H9 (cell line): Measurements from ENCODE around the gene MED13L. TPM values are rescaled to one million over a fixed set of nuclear protein-coding genes. Genes with fewer than 3 reads are reported as not detected.

Experiments
- DNase-seq: peaks from one replicate; pipeline ENCODE4 v3.0.0-alpha.2; 2017
- H2AFZ ChIP-seq: one replicate; pipeline ENCODE4 v1.6.1; 2013; ENCODE audit warnings: mild to moderate bottlenecking, low read length, control low read depth, moderate library complexity
- H2AK5ac ChIP-seq: 2 replicates; pipeline ENCODE4 v1.6.1; 2013; ENCODE audit warnings: low read length, control low read depth, mixed read lengths; ENCODE audit not compliant: insufficient read length
- H2BK120ac ChIP-seq: one replicate; pipeline ENCODE4 v1.6.1; 2013; ENCODE audit warnings: low read depth, mild to moderate bottlenecking, low read length, control low read depth, inconsistent platforms; ENCODE audit not compliant: poor library complexity, severe bottlenecking
- H2BK12ac ChIP-seq: 2 replicates; pipeline ENCODE4 v1.6.1; 2013; ENCODE audit warnings: low read length, control low read depth, mixed read lengths, low read depth; ENCODE audit not compliant: insufficient read length
- H2BK15ac ChIP-seq: 2 replicates; pipeline ENCODE4 v1.6.1; 2013; ENCODE audit warnings: low read depth, low read length, control low read depth
- H2BK20ac ChIP-seq: one replicate; pipeline ENCODE4 v1.6.1; 2013; ENCODE audit warnings: low read depth, mild to moderate bottlenecking, low read length, control low read depth, inconsistent platforms; ENCODE audit not compliant: poor library complexity, severe bottlenecking
- H2BK5ac ChIP-seq: 2 replicates; pipeline ENCODE4 v1.6.1; 2013; ENCODE audit warnings: low read length, control low read depth, mixed read lengths; ENCODE audit not compliant: insufficient read length
- H3K14ac ChIP-seq: 2 replicates; pipeline ENCODE4 v1.6.1; 2013; ENCODE audit warnings: low read length, control low read depth; ENCODE audit not compliant: insufficient read depth
- H3K18ac ChIP-seq: 2 replicates; pipeline ENCODE4 v1.6.1; 2013; ENCODE audit warnings: low read depth, mild to moderate bottlenecking, mixed read lengths, low read length, control low read depth; ENCODE audit not compliant: insufficient read length
- H3K23ac ChIP-seq: 2 replicates; pipeline ENCODE4 v1.6.1; 2013; ENCODE audit warnings: low read length, control low read depth, mixed read lengths, low read depth; ENCODE audit not compliant: insufficient read length
- H3K23me2 ChIP-seq: 2 replicates; pipeline ENCODE4 v1.6.1; 2013; ENCODE audit warnings: low read depth, mild to moderate bottlenecking, mixed read lengths, low read length, control low read depth; ENCODE audit not compliant: insufficient read length, poor library complexity, severe bottlenecking
- H3K27ac ChIP-seq: 2 replicates; pipeline ENCODE4 v1.5.1; 2013; ENCODE audit warnings: low read length, control low read depth, mixed read lengths, low read depth; ENCODE audit not compliant: insufficient read length
- H3K27me3 ChIP-seq: 2 replicates; pipeline ENCODE4 v1.6.1; 2013; ENCODE audit warnings: low read length, control low read depth, inconsistent platforms; ENCODE audit not compliant: insufficient read depth
- H3K4ac ChIP-seq: 2 replicates; pipeline ENCODE4 v1.6.1; 2013; ENCODE audit warnings: low read depth, mild to moderate bottlenecking, control low read depth, inconsistent platforms, low read length, moderate library complexity
- H3K4me1 ChIP-seq: 2 replicates; pipeline ENCODE4 v1.6.1; 2013; ENCODE audit warnings: low read length, control low read depth, inconsistent platforms; ENCODE audit not compliant: insufficient read depth
- H3K4me2 ChIP-seq: 2 replicates; pipeline ENCODE4 v1.6.1; 2013; ENCODE audit warnings: low read length, control low read depth, mixed read lengths; ENCODE audit not compliant: insufficient read length, insufficient read depth
- H3K56ac ChIP-seq: 2 replicates; pipeline ENCODE4 v1.6.1; 2013; ENCODE audit warnings: low read depth, mild to moderate bottlenecking, mixed read lengths, low read length, control low read depth; ENCODE audit not compliant: insufficient read length
- H3K79me1 ChIP-seq: 2 replicates; pipeline ENCODE4 v1.6.1; 2013; ENCODE audit warnings: low read depth, mild to moderate bottlenecking, moderate library complexity, low read length, control low read depth, inconsistent platforms; ENCODE audit not compliant: insufficient read depth, poor library complexity, severe bottlenecking
- H3K79me2 ChIP-seq: 2 replicates; pipeline ENCODE4 v1.6.1; 2013; ENCODE audit warnings: low read length, control low read depth, inconsistent platforms; ENCODE audit not compliant: insufficient read depth
- H3K9ac ChIP-seq: 2 replicates; pipeline ENCODE4 v1.6.1; 2013; ENCODE audit warnings: low read length, control low read depth, mixed read lengths; ENCODE audit not compliant: insufficient read length; ENCODE audit errors: extremely low read depth
- H3K9me3 ChIP-seq: one replicate; pipeline ENCODE4 v1.6.1; 2013; ENCODE audit warnings: low read depth, low read length, inconsistent platforms; ENCODE audit not compliant: control insufficient read depth
- H3T11ph ChIP-seq: one replicate; pipeline ENCODE4 v1.6.1; 2013; ENCODE audit warnings: mild to moderate bottlenecking, low read length, control low read depth, inconsistent platforms
- H4K20me1 ChIP-seq: one replicate; pipeline ENCODE4 v1.6.1; 2013; ENCODE audit not compliant: control insufficient read depth, insufficient read length, insufficient read depth
- H4K5ac ChIP-seq: 2 replicates; pipeline ENCODE4 v1.6.1; 2013; ENCODE audit warnings: low read depth, mild to moderate bottlenecking, mixed read lengths, low read length, control low read depth; ENCODE audit not compliant: insufficient read length
- H4K8ac ChIP-seq: replicated peaks from 2 replicates; pipeline ENCODE4 v1.6.1; 2013; ENCODE audit warnings: low read length, control low read depth, mixed read lengths, low read depth; ENCODE audit not compliant: insufficient read length
- H4K91ac ChIP-seq: 2 replicates; pipeline ENCODE4 v1.6.1; 2013; ENCODE audit warnings: low read depth, mild to moderate bottlenecking, moderate library complexity, mixed read lengths, low read length, control low read depth; ENCODE audit not compliant: insufficient read length
- H3K27ac Mint-ChIP-seq, 3 experiments: 2 replicates in 2 of 3; 3 replicates in 1 of 3; pipeline ENCODE4 v1.8.0; 2020 to 2021; ENCODE audit warnings: mixed read lengths in 3 of 3, mild to moderate bottlenecking in 1 of 3, moderate library complexity in 1 of 3
- H3K27me3 Mint-ChIP-seq: 2 replicates; pipeline ENCODE4 v1.8.0; 2021; ENCODE audit warnings: low read depth, mild to moderate bottlenecking, moderate library complexity, mixed read lengths
- H3K36me3 Mint-ChIP-seq, 3 experiments: 2 replicates in 2 of 3; 3 replicates in 1 of 3; pipeline ENCODE4 v1.8.0; 2020 to 2021; ENCODE audit warnings: low read depth in 3 of 3, mixed read lengths in 3 of 3; ENCODE audit not compliant: insufficient read depth in 1 of 3
- H3K4me1 Mint-ChIP-seq, 2 experiments: 2 replicates each; pipeline ENCODE4 v1.8.0; 2020; ENCODE audit warnings: mixed read lengths in 2 of 2
- H3K4me3 Mint-ChIP-seq, 2 experiments: 2 replicates in 1 of 2; 3 replicates in 1 of 2; pipeline ENCODE4 v1.8.0; 2020 to 2021; ENCODE audit warnings: mild to moderate bottlenecking in 2 of 2, mixed read lengths in 2 of 2, moderate library complexity in 1 of 2
- H3K9me3 Mint-ChIP-seq, 2 experiments: 2 replicates in 1 of 2; 3 replicates in 1 of 2; pipeline ENCODE4 v1.8.0; 2020; ENCODE audit warnings: mild to moderate bottlenecking in 2 of 2, mixed read lengths in 2 of 2, moderate library complexity in 1 of 2
- CTCF ChIP-seq: fragments of 200-600 bp; sonication (generic); conservative IDR thresholded peaks from 3 replicates; pipeline ENCODE4 v1.8.0; 2021; ENCODE audit warnings: antibody characterized with exemption, mild to moderate bottlenecking
- WGBS: extraction: QIAGEN DNeasy Blood & Tissue Kit; methylation state at CpG from one replicate; pipeline ENCODE4 v1.1.7; 2013; ENCODE audit warnings: missing lambda C conversion rate, low lambda C conversion rate, mixed read lengths; ENCODE audit not compliant: insufficient read length; ENCODE audit errors: extremely low coverage; 5-methylcytosine and 5-hydroxymethylcytosine counted together
- total RNA-seq: library from RNA; stranded (reverse); gene quantifications from 2 replicates; pipeline ENCODE4 v1.2.1, GENCODE V29; 2021

Gene MED13L
- total RNA-seq, 1 experiment from 2014 or later, result 52.4 TPM

DNA sequence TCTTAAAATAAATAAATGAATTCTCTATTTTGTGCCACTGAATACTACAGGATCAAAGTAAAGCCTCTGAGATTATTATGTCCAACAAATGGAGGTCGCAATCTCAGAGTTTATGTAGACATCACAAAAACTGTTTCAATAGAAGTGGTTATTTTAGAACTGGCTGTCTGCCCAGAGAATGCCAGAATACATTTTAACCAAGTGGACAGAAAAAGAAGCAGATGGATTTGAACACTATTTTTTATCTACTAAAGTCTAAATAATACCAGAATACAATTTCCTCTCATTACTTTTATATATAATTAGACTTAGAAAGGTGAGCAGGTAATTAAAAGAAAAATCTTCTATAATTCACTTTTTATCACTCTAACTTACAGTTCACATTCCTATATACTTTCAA, 118.3 kb downstream of the MED13L start:
- no peak overlapping the region for H3K4me3 Mint-ChIP-seq
- Histone ChIP-seq H3K4me1 (peaks cover under 1% of the 10 kb centered on the region; the same call in 1 of the 2 replicates), H2BK20ac (no peak overlapping the region), H3K9ac (no peak overlapping the region), H4K8ac (no peak overlapping the region), H3K27me3 (no peaks in the 10 kb centered on the region), H3K79me1 (peaks cover 2% of the 10 kb centered on the region), H3K27ac (no peak overlapping the region), H2BK12ac (no peak overlapping the region), H2AK5ac (no peak overlapping the region), H2BK5ac (no peak overlapping the region), H3K14ac (no peak overlapping the region), H3K79me2 (peaks cover 8% of the 10 kb centered on the region; the same call in 1 of the 2 replicates), H4K5ac (no peak overlapping the region), H2AFZ (no peak overlapping the region), H3K56ac (no peak overlapping the region), H3K9me3 (no peaks in the 10 kb centered on the region), H3K23me2 (no peaks in the 10 kb centered on the region), H2BK15ac (no peak overlapping the region), H3K18ac (no peak overlapping the region), H3T11ph (no peak overlapping the region), H3K4me2 (no peak overlapping the region), H2BK120ac (no peak overlapping the region), H4K20me1 (no peaks in the 10 kb centered on the region), H3K23ac (no peak overlapping the region), H4K91ac (no peak overlapping the region), H3K4ac (no peak overlapping the region)
- peaks cover 50 to 66% of the 10 kb centered on the region in 2 experiments for H3K4me1 Mint-ChIP-seq
- H3K27me3 Mint-ChIP-seq, result no peaks in the 10 kb centered on the region
- H3K36me3 Mint-ChIP-seq, result no peaks in the 10 kb centered on the region
- TF ChIP-seq CTCF, result no peak
- H3K27ac Mint-ChIP-seq, result no peak overlapping the region
- no CpG with 5 or more reads among the region's 1 CpG for WGBS
- no peak for DNase-seq
- no peaks in the 10 kb centered on the region for H3K9me3 Mint-ChIP-seq
